A549 (cell line): ENCODE data around the gene FAM180B. TPM values are rescaled to one million over a fixed set of nuclear protein-coding genes. Genes with fewer than 3 reads are reported as not detected.
"Not testable (repeated sequence)": the region's sequence is repeated elsewhere in the genome, so short reads cannot be mapped to it uniquely, and the experiment has no call there.

Source experiments
- ATAC-seq, 2 experiments: fragments of 200-7000 bp in 1 of 2; fragments of >200 bp in 1 of 2; cut with Nextera tagmentation in 1 of 2; cut with Tn5 transposase in 1 of 2; 3 replicates each; pipeline versions ENCODE4 v1.8.0 to v1.9.1; 2018 to 2020; ENCODE audit warnings: mild to moderate bottlenecking in 1 of 2, moderate library complexity in 1 of 2
- CTCF ChIA-PET: fragments of 300-600 bp; sonication (Branson Sonifier 250); formaldehyde crosslinking; extraction: SDS; loops from one replicate; lab custom pipeline; 2021; ENCODE audit warnings: antibody characterized with exemption, inconsistent platforms; lab: Yijun Ruan, JAX
- POLR2A ChIA-PET: fragments of 350-600 bp; formaldehyde crosslinking; extraction: SDS; loops from one replicate; lab custom pipeline; 2021; ENCODE audit warnings: antibody characterized with exemption, inconsistent platforms; lab: Yijun Ruan, JAX
- DNase-seq, 2 experiments: peaks; one replicate each; pipeline versions ENCODE4 v3.0.0 to v3.0.0-alpha.2; 2011 to 2016; ENCODE audit warnings: low read depth in 1 of 2, low spot score in 1 of 2
- FAIRE-seq: peaks from 2 replicates; lab custom pipeline; 2011; peaks lifted over from hg19 to GRCh38; lab: Jason Lieb, UNC
- H3K27ac ChIP-seq, 2 experiments: fragments of >200 bp; sonication (Bioruptor Twin); formaldehyde crosslinking; 3 replicates each; pipeline ENCODE4 v1.5.1; 2016 to 2017
- H3K4me1 ChIP-seq: fragments of >200 bp; sonication (Bioruptor Twin); formaldehyde crosslinking; 3 replicates; pipeline ENCODE4 v1.6.1; 2016
- H3K4me2 ChIP-seq: fragments of >200 bp; sonication (Bioruptor Twin); formaldehyde crosslinking; 3 replicates; pipeline ENCODE4 v1.6.1; 2016
- H3K4me3 ChIP-seq: fragments of >200 bp; sonication (Bioruptor Twin); formaldehyde crosslinking; 3 replicates; pipeline ENCODE4 v1.5.1; 2016
- H3K9me3 ChIP-seq: fragments of >200 bp; sonication (Bioruptor Twin); formaldehyde crosslinking; 3 replicates; pipeline ENCODE4 v1.6.1; 2016
- CHD2 ChIP-seq: fragments of 150-350 bp; IDR thresholded peaks from 2 replicates; pipeline ENCODE4 v1.6.1; 2014; ENCODE audit warnings: low read length; ENCODE audit not compliant: partially characterized antibody
- WGBS: methylation state at CpG from one replicate; pipeline ENCODE4 v1.1.6; 2017; ENCODE audit errors: missing lambda C conversion rate; 5-methylcytosine and 5-hydroxymethylcytosine counted together
- polyA plus RNA-seq, 4 experiments: library from polyadenylated mRNA; depleted of rRNA in 3 of 4; stranded (reverse); fragments of >200 nt; fragmentation: RNase III in 1 of 4; extraction: RNeasy Plus Mini Kit Qiagen cat#74134 plus additional on column Dnase treatment in 1 of 4; gene quantifications; 2 replicates in 3 of 4; 3 replicates in 1 of 4; pipeline ENCODE4 v1.2.3, GENCODE V29; 2011 to 2017
- small RNA-seq, 6 experiments: library from RNA; depleted of rRNA; stranded (forward); fragments of <200 nt; gene quantifications; one replicate each; pipeline ENCODE3, GENCODE V24; 2012

The FAM180B gene
- polyA plus RNA-seq, 2 of the 4 experiments (the other 2 are of a cell fraction), result not detected

DNA sequence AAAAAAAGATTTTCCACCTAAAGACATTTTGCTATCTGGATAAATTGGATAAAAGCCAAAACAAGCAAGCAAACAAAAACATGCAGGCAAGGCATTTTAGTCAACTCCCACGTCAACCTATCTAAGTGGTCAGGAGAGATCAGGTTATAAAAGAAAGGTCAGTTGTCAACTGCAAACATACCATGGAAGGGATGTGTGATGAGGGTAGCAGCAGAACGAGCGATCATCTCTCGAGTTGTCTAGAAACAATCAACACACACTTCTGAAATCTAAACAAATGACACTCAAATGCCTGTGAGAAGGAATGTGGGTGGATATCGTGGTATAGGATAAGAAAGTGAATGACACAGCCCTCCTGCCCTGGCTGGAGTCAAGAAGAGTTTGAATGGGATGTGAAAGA lies 45.0 kb downstream of the FAM180B start:
- H3K4me1 ChIP-seq, result no peaks in the 10 kb centered on the region
- no peak overlapping the region for H3K4me3 ChIP-seq
- TF ChIP-seq CHD2, result no peak
- FAIRE-seq (no peak), DNase-seq (peak in 1 of 2 experiments; percentile 29), ATAC-seq (peak in 1 of 2 experiments; percentile 56; a peak in 3 of 6 replicates)
- ChIA-PET POLR2A (no interaction called here), CTCF (no interaction called here)
- H3K9me3 ChIP-seq, result no peaks in the 10 kb centered on the region
- WGBS, result 60% methylated on average over 5 of the region's 5 CpGs
- no peak overlapping the region for H3K4me2 ChIP-seq
- no peak overlapping the region for H3K27ac ChIP-seq

DNA sequence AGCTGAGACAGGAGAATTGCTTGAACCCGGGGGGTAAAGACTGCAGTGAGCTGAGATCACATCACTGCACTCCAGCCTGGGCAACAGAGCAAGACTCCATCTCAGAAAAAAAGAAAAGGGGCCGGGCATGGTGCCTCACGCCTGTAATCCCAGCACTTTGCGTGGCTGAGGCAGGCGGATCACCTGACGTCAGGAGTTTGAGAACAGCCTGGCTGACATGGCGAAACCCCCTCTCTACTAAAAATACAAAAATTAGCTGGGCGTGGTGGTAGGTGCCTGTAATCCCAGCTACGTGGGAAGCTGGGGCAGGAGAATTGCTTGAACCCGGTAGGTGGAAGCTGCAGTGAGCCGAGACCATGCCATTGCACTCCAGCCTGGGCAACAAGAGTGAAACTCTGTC lies 49.9 kb downstream of the FAM180B start:
- ATAC-seq, H3K27ac ChIP-seq, H3K9me3 ChIP-seq, H3K4me3 ChIP-seq, FAIRE-seq, POLR2A ChIA-PET, DNase-seq, H3K4me2 ChIP-seq: not testable (repeated sequence)
- CTCF ChIA-PET, result interaction anchor here (0.9 to 3.1 kb wide), 3 partner anchors 9 to 56 kb away, joined by 3 to 14 read pairs (median 4); no protein-coding TSS in a partner anchor
- WGBS, result 96% methylated on average over 11 of the region's 11 CpGs
- peaks cover 14% of the 10 kb centered on the region; the same call in 2 of the 3 replicates for H3K4me1 ChIP-seq

Small RNA genes within 50 kb of the gene (small RNA-seq; reads per million reads assigned to genes)
- gene RN7SL652P (0 to 1.0 (median 0.02) reads per million in 6 experiments), gene RNU5E-10P (0 reads per million in 6 experiments)

Other genes with a start within 250 kb of the FAM180B start
- gene MYBPC3, start 234.0 kb upstream of the FAM180B start, polyA plus RNA-seq (2011; rRNA removed), result 0.06 and 0.07 TPM in 2 replicates
- 0.04 to 0.07 TPM (median 0.05 TPM) in 3 replicates for gene MYBPC3, start 234.0 kb upstream of the FAM180B start, polyA plus RNA-seq (2017; fragmentation: RNase III; extraction: RNeasy Plus Mini Kit Qiagen cat#74134 plus additional on column Dnase treatment)
- gene SPI1, start 208.1 kb upstream of the FAM180B start, polyA plus RNA-seq (2011; rRNA removed), result not detected in 2 replicates
- 0.07 to 0.21 TPM (median 0.14 TPM) in 3 replicates for gene SPI1, start 208.1 kb upstream of the FAM180B start, polyA plus RNA-seq (2017; fragmentation: RNase III; extraction: RNeasy Plus Mini Kit Qiagen cat#74134 plus additional on column Dnase treatment)
- 10.8 and 11.7 TPM in 2 replicates for gene SLC39A13, start 178.1 kb upstream of the FAM180B start, polyA plus RNA-seq (2011; rRNA removed)
- gene SLC39A13, start 178.1 kb upstream of the FAM180B start, polyA plus RNA-seq (2017; fragmentation: RNase III; extraction: RNeasy Plus Mini Kit Qiagen cat#74134 plus additional on column Dnase treatment), result 29.7 to 35.4 TPM (median 35.2 TPM) in 3 replicates
- gene PSMC3, start 160.2 kb upstream of the FAM180B start, polyA plus RNA-seq (2011; rRNA removed), result 201 and 283 TPM in 2 replicates
- gene PSMC3, start 160.2 kb upstream of the FAM180B start, polyA plus RNA-seq (2017; fragmentation: RNase III; extraction: RNeasy Plus Mini Kit Qiagen cat#74134 plus additional on column Dnase treatment), result 342 to 383 TPM (median 371 TPM) in 3 replicates
- gene RAPSN, start 137.5 kb upstream of the FAM180B start, polyA plus RNA-seq (2011; rRNA removed), result 0.08 and 0.12 TPM in 2 replicates
- 0.17 to 0.26 TPM (median 0.21 TPM) in 3 replicates for gene RAPSN, start 137.5 kb upstream of the FAM180B start, polyA plus RNA-seq (2017; fragmentation: RNase III; extraction: RNeasy Plus Mini Kit Qiagen cat#74134 plus additional on column Dnase treatment)
- 137 and 138 TPM in 2 replicates for gene CELF1, start 33.5 kb upstream of the FAM180B start, polyA plus RNA-seq (2011; rRNA removed)
- gene CELF1, start 33.5 kb upstream of the FAM180B start, polyA plus RNA-seq (2017; fragmentation: RNase III; extraction: RNeasy Plus Mini Kit Qiagen cat#74134 plus additional on column Dnase treatment), result 51.4 to 54.1 TPM (median 53.8 TPM) in 3 replicates
- gene PTPMT1, start 21.1 kb upstream of the FAM180B start, polyA plus RNA-seq (2011; rRNA removed), result 58.8 and 69.2 TPM in 2 replicates
- gene PTPMT1, start 21.1 kb upstream of the FAM180B start, polyA plus RNA-seq (2017; fragmentation: RNase III; extraction: RNeasy Plus Mini Kit Qiagen cat#74134 plus additional on column Dnase treatment), result 57.0 to 68.2 TPM (median 63.4 TPM) in 3 replicates
- 21.0 and 23.4 TPM in 2 replicates for gene KBTBD4, start 7.7 kb upstream of the FAM180B start, polyA plus RNA-seq (2011; rRNA removed)
- 19.0 to 22.8 TPM (median 20.5 TPM) in 3 replicates for gene KBTBD4, start 7.7 kb upstream of the FAM180B start, polyA plus RNA-seq (2017; fragmentation: RNase III; extraction: RNeasy Plus Mini Kit Qiagen cat#74134 plus additional on column Dnase treatment)
- gene NDUFS3, start 7.6 kb upstream of the FAM180B start, polyA plus RNA-seq (2011; rRNA removed), result 155 and 156 TPM in 2 replicates
- gene NDUFS3, start 7.6 kb upstream of the FAM180B start, polyA plus RNA-seq (2017; fragmentation: RNase III; extraction: RNeasy Plus Mini Kit Qiagen cat#74134 plus additional on column Dnase treatment), result 130 to 144 TPM (median 142 TPM) in 3 replicates
- gene C1QTNF4, start 7.7 kb downstream of the FAM180B start, polyA plus RNA-seq (2011; rRNA removed), result not detected in 2 replicates
- not detected in 3 replicates for gene C1QTNF4, start 7.7 kb downstream of the FAM180B start, polyA plus RNA-seq (2017; fragmentation: RNase III; extraction: RNeasy Plus Mini Kit Qiagen cat#74134 plus additional on column Dnase treatment)
- 222 and 253 TPM in 2 replicates for gene MTCH2, start 55.9 kb downstream of the FAM180B start, polyA plus RNA-seq (2011; rRNA removed)
- gene MTCH2, start 55.9 kb downstream of the FAM180B start, polyA plus RNA-seq (2017; fragmentation: RNase III; extraction: RNeasy Plus Mini Kit Qiagen cat#74134 plus additional on column Dnase treatment), result 165 to 192 TPM (median 179 TPM) in 3 replicates
- 7.4 and 8.3 TPM in 2 replicates for gene AGBL2, start 128.7 kb downstream of the FAM180B start, polyA plus RNA-seq (2011; rRNA removed)
- 1.9 to 2.4 TPM (median 2.2 TPM) in 3 replicates for gene AGBL2, start 128.7 kb downstream of the FAM180B start, polyA plus RNA-seq (2017; fragmentation: RNase III; extraction: RNeasy Plus Mini Kit Qiagen cat#74134 plus additional on column Dnase treatment)
- gene FNBP4, start 180.7 kb downstream of the FAM180B start, polyA plus RNA-seq (2011; rRNA removed), result 82.0 and 99.5 TPM in 2 replicates
- gene FNBP4, start 180.7 kb downstream of the FAM180B start, polyA plus RNA-seq (2017; fragmentation: RNase III; extraction: RNeasy Plus Mini Kit Qiagen cat#74134 plus additional on column Dnase treatment), result 51.6 to 58.3 TPM (median 53.8 TPM) in 3 replicates